ENCODE measurements around the gene IPO9.

DNA sequence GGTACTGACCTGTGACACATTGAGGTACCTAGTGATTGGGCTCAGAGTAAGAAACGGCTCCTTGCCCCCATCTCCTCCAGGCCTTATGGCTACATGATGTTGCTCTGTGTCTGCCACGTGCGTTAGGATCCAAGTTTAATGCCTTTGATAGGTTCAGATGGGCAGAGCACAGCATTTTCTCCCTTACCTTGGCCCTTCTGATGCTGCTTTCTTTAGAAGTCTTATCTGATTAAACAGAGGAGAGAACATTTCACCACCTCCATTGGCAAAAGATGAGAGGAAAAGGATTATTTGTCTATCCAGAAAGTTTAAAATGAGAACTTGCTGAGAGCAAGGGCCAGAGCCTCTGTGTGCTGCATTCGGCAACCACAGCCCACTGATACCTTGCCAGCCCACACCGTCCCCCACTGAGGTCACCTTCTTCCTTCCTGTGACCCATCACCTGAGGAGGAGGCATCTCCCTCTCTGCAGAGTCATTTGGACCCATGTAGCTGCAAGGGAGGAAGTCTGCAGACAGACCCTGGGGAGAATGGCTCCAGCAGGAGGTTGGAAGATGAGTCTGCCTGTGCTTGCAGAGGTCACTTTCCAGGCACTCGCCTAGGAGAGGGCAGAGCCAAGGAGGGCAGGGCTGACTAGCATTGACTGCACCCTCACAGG lies 76.4 kb downstream of the IPO9 start:
- TF ChIP-seq, protein P1, sequence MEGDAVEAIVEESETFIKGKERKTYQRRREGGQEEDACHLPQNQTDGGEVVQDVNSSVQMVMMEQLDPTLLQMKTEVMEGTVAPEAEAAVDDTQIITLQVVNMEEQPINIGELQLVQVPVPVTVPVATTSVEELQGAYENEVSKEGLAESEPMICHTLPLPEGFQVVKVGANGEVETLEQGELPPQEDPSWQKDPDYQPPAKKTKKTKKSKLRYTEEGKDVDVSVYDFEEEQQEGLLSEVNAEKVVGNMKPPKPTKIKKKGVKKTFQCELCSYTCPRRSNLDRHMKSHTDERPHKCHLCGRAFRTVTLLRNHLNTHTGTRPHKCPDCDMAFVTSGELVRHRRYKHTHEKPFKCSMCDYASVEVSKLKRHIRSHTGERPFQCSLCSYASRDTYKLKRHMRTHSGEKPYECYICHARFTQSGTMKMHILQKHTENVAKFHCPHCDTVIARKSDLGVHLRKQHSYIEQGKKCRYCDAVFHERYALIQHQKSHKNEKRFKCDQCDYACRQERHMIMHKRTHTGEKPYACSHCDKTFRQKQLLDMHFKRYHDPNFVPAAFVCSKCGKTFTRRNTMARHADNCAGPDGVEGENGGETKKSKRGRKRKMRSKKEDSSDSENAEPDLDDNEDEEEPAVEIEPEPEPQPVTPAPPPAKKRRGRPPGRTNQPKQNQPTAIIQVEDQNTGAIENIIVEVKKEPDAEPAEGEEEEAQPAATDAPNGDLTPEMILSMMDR (conservative IDR thresholded peaks at IDR 0.05; ENCODE audit: low read depth in 2 of 2) = no peak
- TF ChIP-seq, protein P2, sequence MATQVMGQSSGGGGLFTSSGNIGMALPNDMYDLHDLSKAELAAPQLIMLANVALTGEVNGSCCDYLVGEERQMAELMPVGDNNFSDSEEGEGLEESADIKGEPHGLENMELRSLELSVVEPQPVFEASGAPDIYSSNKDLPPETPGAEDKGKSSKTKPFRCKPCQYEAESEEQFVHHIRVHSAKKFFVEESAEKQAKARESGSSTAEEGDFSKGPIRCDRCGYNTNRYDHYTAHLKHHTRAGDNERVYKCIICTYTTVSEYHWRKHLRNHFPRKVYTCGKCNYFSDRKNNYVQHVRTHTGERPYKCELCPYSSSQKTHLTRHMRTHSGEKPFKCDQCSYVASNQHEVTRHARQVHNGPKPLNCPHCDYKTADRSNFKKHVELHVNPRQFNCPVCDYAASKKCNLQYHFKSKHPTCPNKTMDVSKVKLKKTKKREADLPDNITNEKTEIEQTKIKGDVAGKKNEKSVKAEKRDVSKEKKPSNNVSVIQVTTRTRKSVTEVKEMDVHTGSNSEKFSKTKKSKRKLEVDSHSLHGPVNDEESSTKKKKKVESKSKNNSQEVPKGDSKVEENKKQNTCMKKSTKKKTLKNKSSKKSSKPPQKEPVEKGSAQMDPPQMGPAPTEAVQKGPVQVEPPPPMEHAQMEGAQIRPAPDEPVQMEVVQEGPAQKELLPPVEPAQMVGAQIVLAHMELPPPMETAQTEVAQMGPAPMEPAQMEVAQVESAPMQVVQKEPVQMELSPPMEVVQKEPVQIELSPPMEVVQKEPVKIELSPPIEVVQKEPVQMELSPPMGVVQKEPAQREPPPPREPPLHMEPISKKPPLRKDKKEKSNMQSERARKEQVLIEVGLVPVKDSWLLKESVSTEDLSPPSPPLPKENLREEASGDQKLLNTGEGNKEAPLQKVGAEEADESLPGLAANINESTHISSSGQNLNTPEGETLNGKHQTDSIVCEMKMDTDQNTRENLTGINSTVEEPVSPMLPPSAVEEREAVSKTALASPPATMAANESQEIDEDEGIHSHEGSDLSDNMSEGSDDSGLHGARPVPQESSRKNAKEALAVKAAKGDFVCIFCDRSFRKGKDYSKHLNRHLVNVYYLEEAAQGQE (IDR thresholded peaks at IDR 0.05; ENCODE audit: unreplicated experiment) = no peak
- TF ChIP-seq EZH2 (IDR thresholded peaks at IDR 0.05; ENCODE audit: low read depth, unreplicated experiment) (no peak), ZNF331 (CRISPR knock-in tag; IDR thresholded peaks at IDR 0.05; ENCODE audit: low read depth) (no peak), EZH2phosphoT487 (IDR thresholded peaks at IDR 0.05; ENCODE audit: unreplicated experiment) (no peak), POLR2AphosphoS5 (IDR thresholded peaks at IDR 0.05; ENCODE audit: low read depth) (no peak), CREB1 (CRISPR knock-in tag; IDR thresholded peaks at IDR 0.05; ENCODE audit: low read depth) (no peak), JUNB (IDR thresholded peaks at IDR 0.05; ENCODE audit: unreplicated experiment) (no peak), STAT1 (IDR thresholded peaks at IDR 0.05; ENCODE audit: unreplicated experiment) (no peak), NANOG (IDR thresholded peaks at IDR 0.05; ENCODE audit: borderline replicate concordance) (no peak)
- TF ChIP-seq, protein P3, sequence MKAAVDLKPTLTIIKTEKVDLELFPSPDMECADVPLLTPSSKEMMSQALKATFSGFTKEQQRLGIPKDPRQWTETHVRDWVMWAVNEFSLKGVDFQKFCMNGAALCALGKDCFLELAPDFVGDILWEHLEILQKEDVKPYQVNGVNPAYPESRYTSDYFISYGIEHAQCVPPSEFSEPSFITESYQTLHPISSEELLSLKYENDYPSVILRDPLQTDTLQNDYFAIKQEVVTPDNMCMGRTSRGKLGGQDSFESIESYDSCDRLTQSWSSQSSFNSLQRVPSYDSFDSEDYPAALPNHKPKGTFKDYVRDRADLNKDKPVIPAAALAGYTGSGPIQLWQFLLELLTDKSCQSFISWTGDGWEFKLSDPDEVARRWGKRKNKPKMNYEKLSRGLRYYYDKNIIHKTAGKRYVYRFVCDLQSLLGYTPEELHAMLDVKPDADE (IDR thresholded peaks at IDR 0.05) = no peak

Data from GM23338 (cell line).